ENCODE measurements around the gene IL12B.
A peak's percentile ranks its signal among the peaks of the same experiment; 100 is the strongest.
"Not testable (repeated sequence)": the region's sequence is repeated elsewhere in the genome, so short reads cannot be mapped to it uniquely, and the experiment has no call there.

IL12B gene

GRCh38 chr5:159297300-159297699, 33.0 kb downstream of the IL12B start:
- DNase-seq (ENCODE audit: low spot score), result not testable (repeated sequence)

GRCh38 chr5:159294921-159295320, 35.4 kb downstream of the IL12B start:
- DNase-seq (ENCODE audit: low spot score), result no peak

- no peak for DNase-seq (ENCODE audit: low spot score)
These were observed 39.5 kb downstream of the IL12B start for GRCh38 chr5:159290741-159291140.

- DNase-seq (ENCODE audit: low spot score), result peak; percentile 22
These were observed 43.8 kb downstream of the IL12B start for GRCh38 chr5:159286420-159287035.

GRCh38 chr5:159274676-159275075, 55.6 kb downstream of the IL12B start:
- DNase-seq (ENCODE audit: low spot score), result no peak

- DNase-seq (ENCODE audit: low spot score), result no peak
These were observed 56.4 kb downstream of the IL12B start for GRCh38 chr5:159273923-159274322.

- DNase-seq (ENCODE audit: low spot score), result no peak
These were observed 60.6 kb downstream of the IL12B start for GRCh38 chr5:159269723-159270122.

GRCh38 chr5:159266764-159267163, 63.5 kb downstream of the IL12B start:
- DNase-seq (ENCODE audit: low spot score), result not testable (repeated sequence)

Small RNA genes within 50 kb of the gene (small RNA-seq; reads per million reads assigned to genes)
- gene RNU4ATAC2P, result 0 to 0.44 reads per million in 2 experiments

Data from SK-N-DZ (cell line).